K562 (cell line): ENCODE data around the gene WASF3. TPM values are rescaled to one million over a fixed set of nuclear protein-coding genes. Genes with fewer than 3 reads are reported as not detected.

ENCODE experiments used
- ELF1 ChIP-seq: fragments of 200-800 bp; sonication (Bioruptor generic); IDR thresholded peaks from 2 replicates; pipeline ENCODE4 v1.6.1; 2016; ENCODE audit warnings: missing genetic modification characterization, missing compliant biosample characterization
- ESRRA ChIP-seq: fragments of 450-650 bp; IDR thresholded peaks from 2 replicates; pipeline ENCODE4 v1.6.1; 2014; ENCODE audit warnings: low read depth, mild to moderate bottlenecking, moderate library complexity, borderline replicate concordance
- FIP1L1 ChIP-seq: fragments of 200-400 bp; formaldehyde crosslinking; IDR thresholded peaks from 2 replicates; pipeline ENCODE4 v1.6.1; 2018; ENCODE audit warnings: mild to moderate bottlenecking, low read depth, low read length; ENCODE audit not compliant: poor library complexity, severe bottlenecking
- MBD2 ChIP-seq: sonication (generic); IDR thresholded peaks from 2 replicates; pipeline ENCODE4 v1.6.1; 2016; ENCODE audit warnings: low read depth, borderline replicate concordance
- SMARCA5 ChIP-seq: fragments of 450-650 bp; IDR thresholded peaks from 2 replicates; pipeline ENCODE4 v1.6.1; 2016
- SREBF1 ChIP-seq: fragments of 150-350 bp; IDR thresholded peaks from 2 replicates; pipeline ENCODE4 v1.6.1; 2014; ENCODE audit warnings: antibody characterized with exemption, low read depth, low read length, borderline replicate concordance
- SRSF1 ChIP-seq: fragments of 200-400 bp; formaldehyde crosslinking; IDR thresholded peaks from 2 replicates; pipeline ENCODE4 v1.6.1; 2017; ENCODE audit warnings: mild to moderate bottlenecking, low read depth, low read length, moderate library complexity
- TCF7 ChIP-seq: sonication (generic); IDR thresholded peaks from 2 replicates; pipeline ENCODE4 v1.6.1; 2016; ENCODE audit warnings: antibody characterized with exemption, borderline replicate concordance
- TFAM ChIP-seq: fragments of 250-450 bp; sonication (Bioruptor Pico); conservative IDR thresholded peaks from 2 replicates; pipeline ENCODE4 v1.5.0; 2021; ENCODE audit warnings: mild to moderate bottlenecking, moderate library complexity
- TRIM24 ChIP-seq, 2 experiments: fragments of 450-650 bp; IDR thresholded peaks; 2 replicates each; pipeline ENCODE4 v1.6.1; 2016
- ZNF407 ChIP-seq: fragments of 450-650 bp; IDR thresholded peaks from 2 replicates; pipeline ENCODE4 v1.6.1; 2016; ENCODE audit warnings: low read depth
- polyA plus RNA-seq, 8 experiments: library from polyadenylated mRNA; depleted of rRNA in 4 of 8; stranded (reverse) in 5 of 8; unstranded in 3 of 8; fragments of >200 nt; fragmentation: Nextera tagmentation in 2 of 8; fragmentation: Illumina TruSeq in 1 of 8; extraction: Ambion mirVana in 2 of 8; extraction: Trizol in 1 of 8; gene quantifications; 2 replicates each; pipeline versions ENCODE4 v1.2.1 to v1.2.3, GENCODE V29; 2011 to 2014; ENCODE audit warnings: inconsistent platforms in 1 of 8, missing spikeins in 1 of 8
- total RNA-seq, 7 experiments: library from RNA; depleted of rRNA in 6 of 7; stranded (reverse); fragments of >200 nt in 6 of 7; fragmentation: Illumina TruSeq in 2 of 7; extraction: Trizol in 2 of 7; gene quantifications; 2 replicates each; pipeline versions ENCODE4 v1.2.1 to v1.2.3, GENCODE V29; 2011 to 2021; ENCODE audit warnings: low replicate concordance in 1 of 7
- TF ChIP-seq, protein P1 (sequence below): IDR thresholded peaks from 2 replicates; pipeline ENCODE4 v1.6.1; 2011; ENCODE audit warnings: borderline replicate concordance, low read depth, mild to moderate bottlenecking, moderate library complexity, low read length; ENCODE audit not compliant: insufficient read depth, poor library complexity, severe bottlenecking
- TF ChIP-seq, protein P2 (sequence below): fragments of 250-450 bp; sonication (Bioruptor Pico); IDR thresholded peaks from 2 replicates; pipeline ENCODE4 v1.4.0; 2020

WASF3 gene
- total and polyA plus RNA-seq, 9 of the 15 experiments (the other 6 are each of a cell fraction or from before 2014, with no cell fraction given), result 0.04 to 0.43 (median 0.11) TPM

- TF ChIP-seq ZNF407 (no peak), SRSF1 (no peak), SMARCA5 (no peak), TFAM (no peak), MBD2 (no peak), TRIM24 (IDR thresholded peaks at IDR 0.05) (no peak), FIP1L1 (no peak), ELF1 (tag) (no peak), TCF7 (no peak), ESRRA (no peak), SREBF1 (no peak)
- TF ChIP-seq, protein P1, sequence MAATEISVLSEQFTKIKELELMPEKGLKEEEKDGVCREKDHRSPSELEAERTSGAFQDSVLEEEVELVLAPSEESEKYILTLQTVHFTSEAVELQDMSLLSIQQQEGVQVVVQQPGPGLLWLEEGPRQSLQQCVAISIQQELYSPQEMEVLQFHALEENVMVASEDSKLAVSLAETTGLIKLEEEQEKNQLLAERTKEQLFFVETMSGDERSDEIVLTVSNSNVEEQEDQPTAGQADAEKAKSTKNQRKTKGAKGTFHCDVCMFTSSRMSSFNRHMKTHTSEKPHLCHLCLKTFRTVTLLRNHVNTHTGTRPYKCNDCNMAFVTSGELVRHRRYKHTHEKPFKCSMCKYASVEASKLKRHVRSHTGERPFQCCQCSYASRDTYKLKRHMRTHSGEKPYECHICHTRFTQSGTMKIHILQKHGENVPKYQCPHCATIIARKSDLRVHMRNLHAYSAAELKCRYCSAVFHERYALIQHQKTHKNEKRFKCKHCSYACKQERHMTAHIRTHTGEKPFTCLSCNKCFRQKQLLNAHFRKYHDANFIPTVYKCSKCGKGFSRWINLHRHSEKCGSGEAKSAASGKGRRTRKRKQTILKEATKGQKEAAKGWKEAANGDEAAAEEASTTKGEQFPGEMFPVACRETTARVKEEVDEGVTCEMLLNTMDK, result no peak
- TF ChIP-seq, protein P2, sequence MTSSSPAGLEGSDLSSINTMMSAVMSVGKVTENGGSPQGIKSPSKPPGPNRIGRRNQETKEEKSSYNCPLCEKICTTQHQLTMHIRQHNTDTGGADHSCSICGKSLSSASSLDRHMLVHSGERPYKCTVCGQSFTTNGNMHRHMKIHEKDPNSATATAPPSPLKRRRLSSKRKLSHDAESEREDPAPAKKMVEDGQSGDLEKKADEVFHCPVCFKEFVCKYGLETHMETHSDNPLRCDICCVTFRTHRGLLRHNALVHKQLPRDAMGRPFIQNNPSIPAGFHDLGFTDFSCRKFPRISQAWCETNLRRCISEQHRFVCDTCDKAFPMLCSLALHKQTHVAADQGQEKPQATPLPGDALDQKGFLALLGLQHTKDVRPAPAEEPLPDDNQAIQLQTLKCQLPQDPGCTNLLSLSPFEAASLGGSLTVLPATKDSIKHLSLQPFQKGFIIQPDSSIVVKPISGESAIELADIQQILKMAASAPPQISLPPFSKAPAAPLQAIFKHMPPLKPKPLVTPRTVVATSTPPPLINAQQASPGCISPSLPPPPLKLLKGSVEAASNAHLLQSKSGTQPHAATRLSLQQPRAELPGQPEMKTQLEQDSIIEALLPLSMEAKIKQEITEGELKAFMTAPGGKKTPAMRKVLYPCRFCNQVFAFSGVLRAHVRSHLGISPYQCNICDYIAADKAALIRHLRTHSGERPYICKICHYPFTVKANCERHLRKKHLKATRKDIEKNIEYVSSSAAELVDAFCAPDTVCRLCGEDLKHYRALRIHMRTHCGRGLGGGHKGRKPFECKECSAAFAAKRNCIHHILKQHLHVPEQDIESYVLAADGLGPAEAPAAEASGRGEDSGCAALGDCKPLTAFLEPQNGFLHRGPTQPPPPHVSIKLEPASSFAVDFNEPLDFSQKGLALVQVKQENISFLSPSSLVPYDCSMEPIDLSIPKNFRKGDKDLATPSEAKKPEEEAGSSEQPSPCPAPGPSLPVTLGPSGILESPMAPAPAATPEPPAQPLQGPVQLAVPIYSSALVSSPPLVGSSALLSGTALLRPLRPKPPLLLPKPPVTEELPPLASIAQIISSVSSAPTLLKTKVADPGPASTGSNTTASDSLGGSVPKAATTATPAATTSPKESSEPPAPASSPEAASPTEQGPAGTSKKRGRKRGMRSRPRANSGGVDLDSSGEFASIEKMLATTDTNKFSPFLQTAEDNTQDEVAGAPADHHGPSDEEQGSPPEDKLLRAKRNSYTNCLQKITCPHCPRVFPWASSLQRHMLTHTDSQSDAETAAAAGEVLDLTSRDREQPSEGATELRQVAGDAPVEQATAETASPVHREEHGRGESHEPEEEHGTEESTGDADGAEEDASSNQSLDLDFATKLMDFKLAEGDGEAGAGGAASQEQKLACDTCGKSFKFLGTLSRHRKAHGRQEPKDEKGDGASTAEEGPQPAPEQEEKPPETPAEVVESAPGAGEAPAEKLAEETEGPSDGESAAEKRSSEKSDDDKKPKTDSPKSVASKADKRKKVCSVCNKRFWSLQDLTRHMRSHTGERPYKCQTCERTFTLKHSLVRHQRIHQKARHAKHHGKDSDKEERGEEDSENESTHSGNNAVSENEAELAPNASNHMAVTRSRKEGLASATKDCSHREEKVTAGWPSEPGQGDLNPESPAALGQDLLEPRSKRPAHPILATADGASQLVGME (CRISPR knock-in tag), result no peak
Measured at GRCh38 chr13:26716984-26717383, 159.5 kb downstream of the WASF3 start (continued).
